Umbilical cord (tissue), 2 donors: ENCODE results near the gene MGAT4B. TPM values are rescaled to one million over a fixed set of nuclear protein-coding genes. Genes with fewer than 3 reads are reported as not detected.
"Not testable (repeated sequence)": the region's sequence is repeated elsewhere in the genome, so short reads cannot be mapped to it uniquely, and the experiment has no call there.

Experiments used
- DNase-seq: peaks from one replicate; pipeline ENCODE4 v3.0.0-alpha.2; 2015; ENCODE audit warnings: low spot score
- total RNA-seq: library from RNA; depleted of rRNA; stranded (reverse); fragments of >200 nt; gene quantifications from one replicate; pipeline ENCODE4 v1.2.3, GENCODE V29; 2014; ENCODE audit warnings: low replicate concordance; ENCODE audit not compliant: insufficient read depth

MGAT4B gene
- total RNA-seq, result 43.3 TPM

GRCh38 chr5:179806250-179807048 is at the start of gene MGAT4B:
Gene MGAT4B, minus strand, starts transcription at chr5:179806866. Its CDS starts 283 bp downstream, at chr5:179806583.
- peak; percentile 84 for DNase-seq

GRCh38 chr5:179854356-179854755 is 47.7 kb upstream of the MGAT4B start:
- no peak for DNase-seq

GRCh38 chr5:179852993-179853547 is 46.4 kb upstream of the MGAT4B start:
- DNase-seq, result no peak

- no peak for DNase-seq
Observed at GRCh38 chr5:179841621-179842020, 35.0 kb upstream of the MGAT4B start.

GRCh38 chr5:179840766-179841165 is 34.1 kb upstream of the MGAT4B start:
- no peak for DNase-seq

GRCh38 chr5:179840321-179840720 is 33.7 kb upstream of the MGAT4B start:
- DNase-seq, result no peak

GRCh38 chr5:179839328-179840256 is 32.9 kb upstream of the MGAT4B start:
- DNase-seq, result no peak

GRCh38 chr5:179837076-179838011 is 30.7 kb upstream of the MGAT4B start:
- DNase-seq, result no peak

- DNase-seq, result no peak
Observed at GRCh38 chr5:179836225-179837019, 29.8 kb upstream of the MGAT4B start.

- DNase-seq, result not testable (repeated sequence)
Observed at GRCh38 chr5:179834871-179835270, 28.2 kb upstream of the MGAT4B start.

- DNase-seq, result no peak
Observed at GRCh38 chr5:179834120-179834519, 27.5 kb upstream of the MGAT4B start.

- DNase-seq, result no peak
Observed at GRCh38 chr5:179833709-179834070, 27.0 kb upstream of the MGAT4B start.

- DNase-seq, result no peak
Observed at GRCh38 chr5:179833056-179833708, 26.5 kb upstream of the MGAT4B start.

GRCh38 chr5:179832039-179832745 is 25.5 kb upstream of the MGAT4B start:
- no peak for DNase-seq

GRCh38 chr5:179830818-179831468 is 24.3 kb upstream of the MGAT4B start:
- DNase-seq, result no peak

- DNase-seq, result no peak
Observed at GRCh38 chr5:179829732-179830435, 23.2 kb upstream of the MGAT4B start.

GRCh38 chr5:179828756-179829421 is 22.2 kb upstream of the MGAT4B start:
- no peak for DNase-seq
